22Rv1 (cell line): Measurements from ENCODE around the gene RNU6-7.

ENCODE experiments used
- CTCF ChIP-seq: fragments of 450-650 bp; IDR thresholded peaks from 2 replicates; pipeline ENCODE4 v1.5.1; 2017; ENCODE audit warnings: mild to moderate bottlenecking
- ZFX ChIP-seq: fragments of 450-650 bp; IDR thresholded peaks from 2 replicates; pipeline ENCODE4 v1.6.1; 2017; ENCODE audit warnings: antibody characterized with exemption, borderline replicate concordance

- TF ChIP-seq CTCF, result no peak
- no peak for TF ChIP-seq ZFX
Observed at GRCh38 chr14:32200368-32201192, 1.3 kb upstream of the RNU6-7 start.
